Gastrocnemius medialis (tissue), 4 donors: Measurements from ENCODE around the gene RETSAT. TPM values are rescaled to one million over a fixed set of nuclear protein-coding genes. Genes with fewer than 3 reads are reported as not detected.
A peak's percentile ranks its signal among the peaks of the same experiment; 100 is the strongest.

Source experiments
- ATAC-seq, 2 donors: fragments of 150-250 bp; one replicate each; pipeline ENCODE4 v1.9.1; 2016
- DNase-seq, 2 donors: peaks; one replicate each; pipeline ENCODE4 v3.0.0-alpha.2; 2019
- H3K27ac ChIP-seq, 4 donors: fragments of 200-600 bp; sonication (generic); 1 replicate in 1 of 4; 2 replicates in 3 of 4; pipeline ENCODE4 v1.5.1; 2016 to 2018; ENCODE audit warnings: mild to moderate bottlenecking in 2 of 4, moderate library complexity in 1 of 4
- H3K27me3 ChIP-seq, 3 donors: fragments of 200-600 bp; sonication (generic) in 2 of 3; 1 replicate in 1 of 3; 2 replicates in 2 of 3; pipeline versions ENCODE4 v1.5.1 to v1.6.0; 2016 to 2019; ENCODE audit warnings: mild to moderate bottlenecking in 1 of 3, moderate library complexity in 1 of 3
- H3K36me3 ChIP-seq, 2 donors: fragments of 200-600 bp; sonication (generic) in 1 of 2; one replicate each; pipeline ENCODE4 v1.5.1; 2017 to 2018
- H3K4me1 ChIP-seq, 2 donors: fragments of 200-600 bp; sonication (generic) in 1 of 2; one replicate each; pipeline ENCODE4 v1.5.1; 2016 to 2017; ENCODE audit warnings: mild to moderate bottlenecking in 2 of 2
- H3K4me3 ChIP-seq, 4 donors: fragments of 200-600 bp; sonication (generic) in 3 of 4; 1 replicate in 1 of 4; 2 replicates in 3 of 4; pipeline ENCODE4 v1.5.1; 2016 to 2019; ENCODE audit warnings: mild to moderate bottlenecking in 2 of 4
- H3K9me3 ChIP-seq, 3 donors: fragments of 200-600 bp; sonication (generic) in 2 of 3; 1 replicate in 1 of 3; 2 replicates in 2 of 3; pipeline ENCODE4 v1.5.1; 2016 to 2019
- POLR2A ChIP-seq, 2 donors: fragments of 450-650 bp; IDR thresholded peaks; one replicate each; pipeline ENCODE4 v1.6.1; 2017; ENCODE audit warnings: antibody characterized with exemption in 2 of 2, mild to moderate bottlenecking in 2 of 2, moderate library complexity in 2 of 2
- in situ Hi-C, 4 donors: fragments of 200-750 bp; cut with MboI; loops; one replicate each; pipeline versions ENCODE4 v1.15.0 to v1.8.0; 2017; ENCODE audit warnings: low sequenced_read_pairs in 4 of 4
- intact Hi-C: fragments of 100-400 bp; cut with DNase I; formaldehyde crosslinking; loops from one replicate; pipeline ENCODE4 v1.15.1; 2023; ENCODE audit warnings: low total_unique reads
- total RNA-seq, 4 donors: library from RNA; depleted of rRNA; stranded (reverse); fragments of >200 nt; gene quantifications; one replicate each; pipeline versions ENCODE4 v1.1.0 to v1.2.3, GENCODE V29; 2016
- TF ChIP-seq, protein P1 (sequence below), 5 experiments: fragments of 450-650 bp in 3 of 5; fragments of 200-600 bp in 2 of 5; sonication (generic) in 2 of 5; IDR thresholded peaks in 4 of 5; conservative IDR thresholded peaks in 1 of 5; 1 replicate in 4 of 5; 2 replicates in 1 of 5; pipeline ENCODE4 v1.5.1; 2016 to 2019; ENCODE audit warnings: antibody characterized with exemption in 5 of 5, mild to moderate bottlenecking in 3 of 5, moderate library complexity in 3 of 5

RETSAT gene
- total RNA-seq: 100 to 1,000 TPM in 3 of 4 donors, 10 to 100 TPM in 1; 62.2 to 151 (median 116) TPM

DNA sequence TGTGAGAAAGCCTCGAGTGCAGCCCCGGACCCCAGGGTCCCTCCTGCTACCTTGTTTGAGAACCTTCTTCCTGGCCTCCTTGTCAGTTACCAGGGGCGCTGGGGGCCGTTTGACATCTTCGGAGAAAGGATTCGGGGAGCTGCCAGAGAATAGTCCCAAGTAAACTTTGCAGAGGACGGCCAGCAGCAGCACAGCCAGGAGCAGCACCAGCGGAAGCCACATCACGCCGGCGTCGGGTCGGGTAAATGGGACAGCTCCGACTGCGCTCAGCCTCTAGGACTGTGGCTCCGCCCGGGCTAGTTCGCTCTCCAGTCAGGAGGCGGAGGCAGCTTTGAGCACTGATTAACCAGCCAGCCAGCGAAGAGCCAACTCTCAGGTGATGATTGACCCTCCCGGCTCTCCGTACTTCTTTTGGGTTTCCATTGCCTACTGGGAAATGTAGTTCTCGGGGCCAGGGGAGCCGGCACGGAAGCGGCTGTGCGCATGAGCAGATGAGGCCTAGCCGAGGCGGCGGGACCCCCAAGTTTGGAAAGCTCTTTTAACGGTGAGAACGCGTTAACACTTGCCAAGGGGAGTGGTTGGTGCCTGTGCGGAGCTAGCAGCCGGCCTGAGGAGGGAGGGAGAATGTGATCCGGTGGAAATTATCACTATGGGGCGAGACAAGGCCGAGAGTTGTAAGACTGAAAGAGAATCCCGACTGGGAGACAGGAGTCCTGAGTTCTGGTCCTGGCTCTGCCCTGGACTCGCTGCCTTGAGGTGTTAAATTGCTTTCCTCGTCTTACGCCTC lies at the start of gene RETSAT, which contains the start of gene ELMOD3:
TSS of gene RETSAT (minus strand) at position 243 of the 787 bp plus-strand sequence. CDS start at position 222, 21 bp downstream.
TSS of gene ELMOD3 (plus strand) at position 484 of the 787 bp plus-strand sequence. CDS start 2,430 bp downstream, outside the sequence.
- Histone ChIP-seq H3K36me3 (peaks cover 0 to 41% of the 10 kb centered on the region in 2 donors), H3K27ac (peak within 1 kb of the TSS; percentile 93 to 96 (median 96)), H3K27me3 (no peaks in the 10 kb centered on the region), H3K4me3 (peak within 1 kb of the TSS; percentile 70 to 97 (median 83)), H3K9me3 (no peaks in the 10 kb centered on the region), H3K4me1 (peaks cover 39 to 44% of the 10 kb centered on the region in 2 donors)
- in situ Hi-C loops: loop anchor here in 1 of 4 donors (25.0 kb wide), 1 partner anchor 833 kb away; the partner anchor contains the start of genes IMMT and MRPL35
- intact Hi-C loops: loop anchor here (2.0 to 5.0 kb wide), 2 partner anchors 28 to 183 kb away; partner anchors contain the start of gene MAT2A
- TF ChIP-seq, protein P1, sequence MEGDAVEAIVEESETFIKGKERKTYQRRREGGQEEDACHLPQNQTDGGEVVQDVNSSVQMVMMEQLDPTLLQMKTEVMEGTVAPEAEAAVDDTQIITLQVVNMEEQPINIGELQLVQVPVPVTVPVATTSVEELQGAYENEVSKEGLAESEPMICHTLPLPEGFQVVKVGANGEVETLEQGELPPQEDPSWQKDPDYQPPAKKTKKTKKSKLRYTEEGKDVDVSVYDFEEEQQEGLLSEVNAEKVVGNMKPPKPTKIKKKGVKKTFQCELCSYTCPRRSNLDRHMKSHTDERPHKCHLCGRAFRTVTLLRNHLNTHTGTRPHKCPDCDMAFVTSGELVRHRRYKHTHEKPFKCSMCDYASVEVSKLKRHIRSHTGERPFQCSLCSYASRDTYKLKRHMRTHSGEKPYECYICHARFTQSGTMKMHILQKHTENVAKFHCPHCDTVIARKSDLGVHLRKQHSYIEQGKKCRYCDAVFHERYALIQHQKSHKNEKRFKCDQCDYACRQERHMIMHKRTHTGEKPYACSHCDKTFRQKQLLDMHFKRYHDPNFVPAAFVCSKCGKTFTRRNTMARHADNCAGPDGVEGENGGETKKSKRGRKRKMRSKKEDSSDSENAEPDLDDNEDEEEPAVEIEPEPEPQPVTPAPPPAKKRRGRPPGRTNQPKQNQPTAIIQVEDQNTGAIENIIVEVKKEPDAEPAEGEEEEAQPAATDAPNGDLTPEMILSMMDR (IDR thresholded peaks at IDR 0.05 in 4 of 5, conservative IDR thresholded peaks at IDR 0.05 in 1 of 5): no peak
- TF ChIP-seq POLR2A (IDR thresholded peaks at IDR 0.05): peak; percentile 97
- DNase-seq (peak; percentile 99), ATAC-seq (peak; percentile 90 to 94)

DNA sequence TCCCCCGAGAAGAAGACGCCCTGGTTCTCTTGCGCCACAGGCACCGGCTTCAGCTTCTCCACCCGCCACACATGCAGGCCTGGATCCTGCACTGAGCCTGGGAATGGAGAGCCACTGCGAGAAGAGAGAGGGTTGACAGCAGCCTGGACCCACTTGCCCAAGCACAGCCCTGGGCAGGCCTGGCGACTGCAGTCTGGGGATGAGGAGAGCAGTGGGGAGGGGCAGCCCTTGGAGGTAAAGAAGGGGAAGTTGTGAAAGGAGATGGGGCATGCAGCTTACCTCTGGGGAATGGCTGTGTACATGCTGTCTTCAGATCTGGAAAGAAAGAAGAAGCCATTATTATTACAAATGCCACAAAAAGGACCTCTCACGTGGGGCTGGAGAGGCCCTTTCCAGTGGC lies 47.5 kb upstream of the RETSAT start:
- Histone ChIP-seq H3K9me3 (no peaks in the 10 kb centered on the region), H3K36me3 (no peaks in the 10 kb centered on the region), H3K4me1 (no peaks in the 10 kb centered on the region), H3K27ac (no peak overlapping the region), H3K27me3 (no peaks in the 10 kb centered on the region), H3K4me3 (no peak overlapping the region)
- DNase-seq (no peak), ATAC-seq (no peak)
- in situ Hi-C loops (no loop called here), intact Hi-C loops (no loop called here)
- no peak for TF ChIP-seq POLR2A (IDR thresholded peaks at IDR 0.05)
- TF ChIP-seq, protein P1 (IDR thresholded peaks at IDR 0.05 in 4 of 5, conservative IDR thresholded peaks at IDR 0.05 in 1 of 5): no peak

DNA sequence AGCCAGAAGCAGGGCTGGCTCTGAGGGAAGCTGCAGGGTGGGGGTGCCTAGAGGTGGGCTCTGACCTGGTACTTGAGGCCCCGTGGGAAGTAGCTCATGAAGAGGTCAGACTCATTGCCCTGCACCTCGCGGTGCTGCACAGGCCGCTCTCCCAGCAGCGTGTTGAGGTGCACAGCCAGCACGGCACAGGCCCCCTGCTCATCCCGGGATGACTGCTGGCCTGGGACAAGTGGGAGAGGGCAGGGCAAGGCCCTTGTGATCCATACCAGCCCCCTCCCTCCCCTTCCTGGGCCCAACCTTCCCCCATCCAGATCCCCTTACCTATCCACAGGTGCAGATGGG lies 47.1 kb upstream of the RETSAT start:
- Histone ChIP-seq H3K36me3 (no peaks in the 10 kb centered on the region), H3K4me3 (no peak overlapping the region), H3K4me1 (no peaks in the 10 kb centered on the region), H3K27ac (no peak overlapping the region), H3K9me3 (no peaks in the 10 kb centered on the region), H3K27me3 (no peaks in the 10 kb centered on the region)
- in situ Hi-C loops: no loop called here
- ATAC-seq (no peak), DNase-seq (no peak)
- TF ChIP-seq POLR2A (IDR thresholded peaks at IDR 0.05): no peak
- TF ChIP-seq, protein P1 (IDR thresholded peaks at IDR 0.05 in 4 of 5, conservative IDR thresholded peaks at IDR 0.05 in 1 of 5): no peak
- intact Hi-C loops: no loop called here

- Histone ChIP-seq H3K4me3 (no peak overlapping the region), H3K27me3 (no peaks in the 10 kb centered on the region), H3K9me3 (no peaks in the 10 kb centered on the region), H3K36me3 (no peaks in the 10 kb centered on the region), H3K27ac (no peak overlapping the region), H3K4me1 (no peaks in the 10 kb centered on the region)
- no peak for ATAC-seq
- peak in 1 of 2 donors; percentile 18 for DNase-seq
- intact Hi-C loops: no loop called here
- no peak for TF ChIP-seq POLR2A (IDR thresholded peaks at IDR 0.05)
- TF ChIP-seq, protein P1 (IDR thresholded peaks at IDR 0.05 in 4 of 5, conservative IDR thresholded peaks at IDR 0.05 in 1 of 5): no peak
- in situ Hi-C loops: no loop called here
These were observed 46.5 kb upstream of the RETSAT start for GRCh38 chr2:85400541-85401463.
